ENCODE measurements around the gene ZNF804B. TPM values are rescaled to one million over a fixed set of nuclear protein-coding genes. Genes with fewer than 3 reads are reported as not detected.

Gene ZNF804B
- total RNA-seq, 1 donor from 2014 or later, result not detected

- no peak for TF ChIP-seq EZH2 (IDR thresholded peaks at IDR 0.05)
- TF ChIP-seq CTCF (IDR thresholded peaks at IDR 0.05), result no peak
- no peak for TF ChIP-seq EZH2phosphoT487 (IDR thresholded peaks at IDR 0.05)
- no peak overlapping the region for H3K4me3 Mint-ChIP-seq
- Histone ChIP-seq H3K36me3 (no peaks in the 10 kb centered on the region), H3K9ac (no peak overlapping the region), H3K4me1 (no peaks in the 10 kb centered on the region), H2AFZ (replicated peaks) (no peak overlapping the region), H4K20me1 (ENCODE audit: low read depth) (no peaks in the 10 kb centered on the region), H3F3A (ENCODE audit: low read depth) (no peaks in the 10 kb centered on the region), H3K27me3 (no peaks in the 10 kb centered on the region), H3K9me3 (ENCODE audit: low read depth) (no peaks in the 10 kb centered on the region), H3K27ac (no peak overlapping the region), H3K4me2 (no peak overlapping the region), H3K4me3 (no peak overlapping the region), H3K79me2 (ENCODE audit: low read depth) (no peaks in the 10 kb centered on the region)
- no peaks in the 10 kb centered on the region for H3K36me3 Mint-ChIP-seq
- peaks cover 1% of the 10 kb centered on the region for H3K9me3 Mint-ChIP-seq
- H3K4me1 Mint-ChIP-seq, result no peaks in the 10 kb centered on the region
- DNase-seq (ENCODE audit: low spot score), result no peak
- no peaks in the 10 kb centered on the region for H3K27me3 Mint-ChIP-seq (ENCODE audit: insufficient read depth, low read depth)
- no peak overlapping the region for H3K27ac Mint-ChIP-seq
Observed at GRCh38 chr7:89377219-89377618, 617.7 kb downstream of the ZNF804B start.

DNA sequence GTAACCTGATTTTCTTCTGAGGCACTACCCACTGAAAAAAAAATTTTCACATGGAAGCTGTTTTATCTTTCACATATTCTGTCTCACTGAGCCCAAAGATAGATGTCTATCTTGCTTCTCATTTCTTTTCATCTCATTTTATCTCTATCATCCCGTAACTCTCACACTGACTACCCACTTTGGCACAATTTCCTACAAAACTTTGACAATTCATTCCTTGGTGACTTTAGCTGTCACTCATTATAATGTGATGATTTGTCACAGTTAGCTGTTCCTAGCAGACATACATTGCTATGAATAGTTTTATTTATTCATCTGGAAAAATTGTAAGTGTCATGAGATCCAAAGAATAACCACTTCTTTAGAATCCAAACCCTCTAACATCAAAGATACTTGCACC, 625.9 kb downstream of the ZNF804B start:
- no peaks in the 10 kb centered on the region for H3K36me3 ChIP-seq
- Mint-ChIP-seq H3K4me1 (no peaks in the 10 kb centered on the region), H3K27me3 (ENCODE audit: insufficient read depth, low read depth) (no peaks in the 10 kb centered on the region), H3K36me3 (no peaks in the 10 kb centered on the region), H3K9me3 (peaks cover 10% of the 10 kb centered on the region), H3K4me3 (no peak overlapping the region), H3K27ac (no peak overlapping the region)
- no peak overlapping the region for H3K4me2 ChIP-seq
- H3K9me3 ChIP-seq (ENCODE audit: low read depth), result no peaks in the 10 kb centered on the region
- no peak for DNase-seq (ENCODE audit: low spot score)
- H4K20me1 ChIP-seq (ENCODE audit: low read depth), result no peaks in the 10 kb centered on the region
- no peaks in the 10 kb centered on the region for H3K27me3 ChIP-seq
- TF ChIP-seq EZH2 (IDR thresholded peaks at IDR 0.05) (no peak), EZH2phosphoT487 (IDR thresholded peaks at IDR 0.05) (no peak), CTCF (IDR thresholded peaks at IDR 0.05) (no peak)
- no peaks in the 10 kb centered on the region for H3F3A ChIP-seq (ENCODE audit: low read depth)
- H3K4me3 ChIP-seq, result no peak overlapping the region
- no peak overlapping the region for H3K27ac ChIP-seq
- H3K79me2 ChIP-seq (ENCODE audit: low read depth), result no peaks in the 10 kb centered on the region
- no peak overlapping the region for H3K9ac ChIP-seq
- no peak overlapping the region for H2AFZ ChIP-seq (replicated peaks)
- no peaks in the 10 kb centered on the region for H3K4me1 ChIP-seq

Small RNA genes within 50 kb of the gene (small RNA-seq; reads per million reads assigned to genes)
- gene AC002127.1, result not detected

Other genes with a start within 250 kb of the ZNF804B start
- gene TEX47, start 36.0 kb downstream of the ZNF804B start, total RNA-seq (ENCODE audit: low replicate concordance), result not detected in 2 replicates

All from neural progenitor cell (in vitro differentiated cells).